ENCODE results near the gene CADPS2. TPM values are rescaled to one million over a fixed set of nuclear protein-coding genes. Genes with fewer than 3 reads are reported as not detected.

Gene CADPS2
- polyA plus RNA-seq, 3 donors = 48.0 to 51.7 (median 48.4) TPM

GRCh38 chr7:122528879-122529481, 357.3 kb downstream of the CADPS2 start:
- peak; percentile 20 for DNase-seq

DNA sequence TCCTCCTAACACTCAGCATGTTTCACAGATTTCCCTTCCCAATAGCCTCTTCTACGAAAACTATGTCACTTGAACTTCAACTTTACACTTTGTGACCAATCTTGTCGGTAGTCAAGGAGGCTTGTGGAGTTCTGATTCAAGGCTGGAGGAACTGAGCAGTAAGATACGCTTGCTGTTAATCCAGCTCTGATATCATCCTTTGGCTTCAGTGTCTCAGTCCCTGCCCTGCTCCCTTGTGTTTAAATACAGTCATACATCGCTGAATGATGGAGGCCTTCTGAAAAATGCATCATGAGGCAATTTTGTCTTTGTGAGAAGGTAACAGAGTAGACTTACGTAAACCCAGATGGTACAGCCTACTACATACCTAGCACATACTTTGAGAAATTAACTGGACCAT, 360.9 kb downstream of the CADPS2 start:
- no peak for DNase-seq

DNA sequence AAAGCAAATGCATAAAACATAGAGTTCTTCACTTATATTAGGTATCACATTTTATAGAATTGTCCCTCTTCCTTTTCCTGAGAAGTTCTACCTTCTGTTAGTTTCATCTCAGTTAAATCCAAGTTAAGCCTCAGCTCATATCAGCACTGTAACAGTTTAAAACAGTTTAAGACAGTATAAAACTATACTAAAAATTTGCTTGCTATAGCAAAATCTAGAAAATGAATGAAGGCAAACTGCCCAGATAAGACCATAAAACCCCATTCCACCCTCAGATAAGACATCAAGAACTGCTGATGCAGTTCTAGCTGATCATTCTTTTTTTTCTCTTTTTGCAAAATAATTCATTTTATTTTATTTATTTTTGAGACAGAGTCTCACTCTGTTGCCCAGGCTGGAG, 364.5 kb downstream of the CADPS2 start:
- no peak for DNase-seq

- no peak for DNase-seq
These were observed 365.2 kb downstream of the CADPS2 start for GRCh38 chr7:122520971-122521555.

DNA sequence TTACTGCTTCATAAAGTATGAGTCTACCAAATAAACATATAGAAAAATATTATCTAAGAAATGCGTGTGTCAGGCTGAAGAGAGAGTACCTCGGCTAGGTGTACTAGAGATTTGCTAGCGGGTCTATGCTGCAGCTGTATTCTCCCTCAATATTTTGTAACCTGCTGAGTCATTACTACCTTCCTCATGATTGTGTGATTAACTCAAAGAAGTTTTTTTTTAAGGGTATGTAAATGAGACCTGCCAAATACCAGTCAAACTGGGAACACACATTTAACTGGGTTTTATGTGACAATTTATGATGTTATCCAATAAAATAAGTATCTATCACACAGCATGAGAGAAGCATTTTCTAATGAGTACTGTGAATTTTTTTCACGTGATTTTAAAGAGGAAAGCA, 367.8 kb downstream of the CADPS2 start:
- no peak for DNase-seq

DNA sequence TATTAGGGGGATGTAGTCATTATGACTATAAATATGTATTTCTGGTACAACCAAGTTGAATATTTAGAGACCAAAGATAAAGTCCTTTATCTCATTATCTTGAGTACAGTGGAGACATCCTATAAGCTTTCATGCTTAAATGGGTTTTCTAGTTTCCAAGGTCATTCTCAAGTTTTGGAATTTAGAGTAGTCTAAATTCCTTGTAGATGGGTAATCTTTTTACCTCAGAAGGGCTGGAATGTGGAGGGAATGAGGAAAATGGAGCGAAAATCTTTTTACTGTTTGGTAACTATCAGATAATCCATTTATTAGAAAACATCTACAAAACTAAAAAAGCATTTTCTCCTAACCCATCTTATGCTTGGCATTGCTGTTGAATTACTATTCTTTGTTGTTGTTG, 368.7 kb downstream of the CADPS2 start:
- DNase-seq = no peak

GRCh38 chr7:122515404-122515803, 370.9 kb downstream of the CADPS2 start:
- no peak for DNase-seq

GRCh38 chr7:122511268-122511667, 375.0 kb downstream of the CADPS2 start:
- no peak for DNase-seq

DNA sequence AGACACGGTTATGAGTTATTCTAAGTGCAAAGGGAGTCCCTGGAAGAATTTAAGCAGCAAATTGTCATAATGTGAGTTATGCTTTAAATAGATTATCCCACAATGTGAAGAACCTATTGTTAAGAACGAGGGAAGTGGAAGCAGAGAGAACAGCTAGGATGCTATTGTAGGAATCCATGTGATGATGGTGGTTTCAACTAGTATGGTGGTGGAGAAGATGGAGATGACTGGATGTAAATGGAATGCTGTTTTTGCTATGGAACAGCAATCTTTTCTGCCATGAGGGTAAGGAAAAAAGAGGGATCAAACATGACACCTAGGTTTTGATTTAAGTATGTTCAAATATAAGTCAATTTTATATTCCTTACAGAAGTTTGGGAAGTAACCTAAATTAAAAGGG, 378.7 kb downstream of the CADPS2 start:
- DNase-seq = no peak

DNA sequence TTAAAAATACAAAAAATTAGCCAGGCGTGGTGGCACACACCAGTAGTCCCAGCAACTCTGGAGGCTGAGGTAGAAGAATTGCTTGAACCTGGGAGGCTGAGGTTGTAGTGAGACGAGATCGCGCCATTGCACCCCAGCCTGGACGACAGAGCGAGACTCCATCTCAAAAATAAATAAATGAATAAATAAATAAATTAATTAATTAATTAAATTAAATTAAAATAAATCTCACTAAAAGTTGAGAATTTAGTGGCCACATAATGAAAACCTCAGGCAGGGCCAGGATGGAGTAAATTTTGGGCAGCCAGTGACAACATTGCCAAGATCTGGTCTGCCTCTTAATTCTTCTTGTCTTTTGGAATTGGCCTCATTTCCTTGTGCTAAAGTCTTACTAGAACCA, 394.3 kb downstream of the CADPS2 start:
- no peak for DNase-seq

DNA sequence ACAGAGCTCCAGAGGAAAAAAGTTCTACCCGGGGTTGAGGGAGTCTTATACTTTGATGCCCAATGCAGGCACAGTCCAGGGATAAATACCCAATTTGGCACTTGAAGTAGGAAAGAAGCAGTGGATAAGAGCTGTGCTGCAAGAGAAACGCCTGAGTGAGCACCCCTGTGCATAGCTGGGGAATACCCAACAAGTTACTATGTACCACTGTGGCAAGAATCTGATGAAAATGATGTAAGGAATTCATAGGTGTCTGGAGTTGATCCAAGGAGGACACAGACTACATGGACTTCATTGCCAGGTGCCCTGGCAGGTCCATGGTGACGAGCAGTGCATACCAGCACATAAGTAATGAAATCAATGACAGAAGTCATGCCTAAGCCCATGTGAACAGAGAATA, 398.0 kb downstream of the CADPS2 start:
- no peak for DNase-seq

GRCh38 chr7:122487131-122487530, 399.1 kb downstream of the CADPS2 start:
- no peak for DNase-seq

DNA sequence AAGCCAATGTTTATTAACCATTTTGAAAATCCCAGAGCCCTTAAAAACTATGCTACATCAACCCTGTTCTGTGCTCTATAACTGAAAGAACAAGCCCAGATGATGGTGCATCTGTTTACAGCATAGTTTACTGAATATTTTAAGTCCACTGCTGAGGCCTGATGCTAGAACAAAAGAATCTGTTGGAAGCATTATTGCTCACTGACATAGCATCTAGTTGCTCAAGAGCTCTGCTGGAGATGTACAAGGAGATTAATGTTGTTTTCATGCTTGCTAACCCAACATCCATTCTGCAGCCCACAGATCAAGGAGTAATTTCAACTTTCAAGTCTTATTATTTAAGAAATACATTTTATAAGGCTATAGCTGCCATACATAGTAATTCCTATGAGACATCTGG, 400.4 kb downstream of the CADPS2 start:
- DNase-seq = no peak

DNA sequence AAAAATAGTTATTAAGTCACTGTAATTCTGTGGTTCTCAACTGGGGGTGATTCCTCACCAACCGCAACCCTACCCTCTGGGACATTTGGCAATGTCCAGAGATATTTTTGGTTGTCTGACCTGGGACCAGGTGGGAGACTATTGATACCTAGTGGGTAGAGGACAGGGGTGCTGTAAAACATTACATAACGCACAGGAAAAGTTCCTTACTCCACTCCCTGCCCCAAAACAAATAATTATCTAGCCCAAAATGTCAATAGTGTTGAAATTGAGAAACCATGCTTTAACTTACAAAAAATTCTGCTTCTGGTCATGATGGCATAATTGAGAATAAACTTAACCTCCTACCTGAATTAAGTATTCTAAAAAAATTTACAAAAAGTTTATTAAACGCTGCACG, 404.0 kb downstream of the CADPS2 start:
- no peak for DNase-seq

- no peak for DNase-seq
These were observed 415.4 kb downstream of the CADPS2 start for GRCh38 chr7:122470859-122471258.

DNA sequence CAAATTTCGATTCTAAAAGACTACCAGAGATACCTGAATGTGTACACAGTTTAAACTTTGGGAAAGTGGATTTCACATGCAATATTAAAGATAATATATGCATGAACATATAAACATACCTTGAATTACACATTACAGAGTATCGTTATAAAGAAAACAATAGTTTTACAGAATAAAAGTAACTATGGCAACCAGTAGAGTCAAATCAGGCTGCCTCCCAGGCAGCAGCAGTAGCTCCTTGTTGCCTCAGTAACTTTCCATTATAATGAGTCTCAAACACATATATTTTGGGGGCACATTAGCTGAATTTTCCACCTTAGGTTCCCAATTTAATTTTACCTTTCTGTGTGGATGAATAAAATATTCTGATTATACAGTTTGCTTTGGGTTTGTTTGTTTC, 417.3 kb downstream of the CADPS2 start:
- no peak for DNase-seq

DNA sequence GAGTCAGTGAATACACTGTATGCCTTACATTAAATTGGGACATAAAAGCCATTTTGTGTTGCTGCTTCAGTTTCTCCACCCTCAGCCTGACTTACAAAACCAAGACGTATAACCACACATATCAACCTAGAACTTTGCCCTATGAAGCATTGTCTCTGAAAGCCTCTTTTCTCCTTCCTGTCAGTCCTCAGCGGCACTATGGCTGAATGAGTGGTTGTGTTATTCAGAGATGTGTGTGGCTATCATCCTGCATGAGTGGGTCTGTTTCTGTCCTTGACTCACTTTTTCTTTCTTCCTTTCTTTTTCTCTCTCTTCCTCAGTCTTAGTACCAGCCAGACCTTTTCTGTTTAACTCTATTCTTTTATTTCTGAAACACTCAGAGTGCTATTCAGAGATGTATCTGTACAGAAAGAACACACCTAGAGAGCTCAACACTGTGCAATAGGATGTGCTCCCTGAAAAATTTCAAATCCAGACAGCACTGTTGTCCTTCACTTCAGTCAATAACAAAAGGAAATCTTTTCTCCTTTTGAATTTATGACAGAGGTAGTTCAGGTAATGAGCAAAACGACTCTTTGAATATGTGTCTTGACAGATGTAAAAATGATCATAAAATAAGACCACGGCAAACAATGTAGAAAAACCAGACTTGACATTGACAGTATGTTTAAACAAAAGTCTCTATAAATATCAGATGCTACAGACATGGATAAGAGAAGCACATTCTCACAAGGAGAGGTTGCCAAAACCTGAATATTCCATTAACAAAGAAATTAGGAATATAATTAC, 418.4 kb downstream of the CADPS2 start:
- DNase-seq = no peak

- no peak for DNase-seq
These were observed 421.0 kb downstream of the CADPS2 start for GRCh38 chr7:122465296-122465695.

GRCh38 chr7:122463631-122464030, 422.6 kb downstream of the CADPS2 start:
- DNase-seq = no peak

- no peak for DNase-seq
These were observed 425.3 kb downstream of the CADPS2 start for GRCh38 chr7:122460936-122461335.

DNA sequence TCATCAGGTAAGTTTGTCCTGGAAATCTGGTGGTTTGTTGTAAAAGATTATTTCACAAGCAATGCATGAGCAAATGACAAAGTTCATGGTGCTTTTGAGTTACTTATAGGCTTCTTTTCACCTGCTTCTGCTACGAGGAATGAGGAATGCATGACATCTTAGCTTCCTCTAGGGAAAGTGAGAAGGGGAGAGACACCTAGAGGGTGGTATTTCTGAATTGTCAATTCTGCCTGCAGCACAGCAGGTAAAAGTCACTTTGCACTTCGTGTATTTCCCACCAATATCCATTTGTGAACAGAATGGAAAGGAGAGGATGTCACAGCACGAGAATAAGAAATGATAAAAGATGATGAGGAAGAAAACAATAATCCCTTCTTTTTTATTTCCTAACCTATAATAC, 428.3 kb downstream of the CADPS2 start:
- DNase-seq = no peak

- DNase-seq = no peak
These were observed 428.9 kb downstream of the CADPS2 start for GRCh38 chr7:122457325-122457724.

- no peak for DNase-seq
These were observed 431.3 kb downstream of the CADPS2 start for GRCh38 chr7:122454776-122455507.
